Measurements from ENCODE around the gene ATG10.

ATG10 gene

GRCh38 chr5:82164977-82165713 is 193.3 kb downstream of the ATG10 start:
- no peak for DNase-seq (ENCODE audit: low read depth)

- DNase-seq (ENCODE audit: low read depth), result peak; percentile 91
These were observed 194.1 kb downstream of the ATG10 start for GRCh38 chr5:82165740-82166530.

GRCh38 chr5:82167372-82167935 is 195.6 kb downstream of the ATG10 start:
- DNase-seq (ENCODE audit: low read depth), result no peak

- no peak for DNase-seq (ENCODE audit: low read depth)
These were observed 196.5 kb downstream of the ATG10 start for GRCh38 chr5:82168294-82168693.

DNA sequence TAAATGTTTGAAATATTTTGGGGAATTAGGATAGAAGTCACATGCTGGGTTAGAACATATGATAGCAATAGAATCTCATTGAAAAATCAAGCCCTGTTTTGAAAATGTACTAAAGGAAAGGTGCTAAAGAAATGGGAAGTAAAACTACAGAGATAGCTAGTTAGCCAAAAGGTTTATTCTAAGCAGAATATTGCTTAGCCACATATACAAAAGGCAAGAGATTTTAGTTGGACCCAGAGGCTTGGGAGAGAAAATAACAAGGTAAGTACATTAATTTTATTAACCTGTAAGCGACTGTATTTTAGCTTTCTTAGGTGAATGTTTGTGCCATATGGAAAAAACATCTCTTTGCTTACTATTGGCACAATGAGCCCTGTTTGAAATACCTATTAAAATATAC is 198.1 kb downstream of the ATG10 start:
- DNase-seq (ENCODE audit: low read depth), result no peak

DNA sequence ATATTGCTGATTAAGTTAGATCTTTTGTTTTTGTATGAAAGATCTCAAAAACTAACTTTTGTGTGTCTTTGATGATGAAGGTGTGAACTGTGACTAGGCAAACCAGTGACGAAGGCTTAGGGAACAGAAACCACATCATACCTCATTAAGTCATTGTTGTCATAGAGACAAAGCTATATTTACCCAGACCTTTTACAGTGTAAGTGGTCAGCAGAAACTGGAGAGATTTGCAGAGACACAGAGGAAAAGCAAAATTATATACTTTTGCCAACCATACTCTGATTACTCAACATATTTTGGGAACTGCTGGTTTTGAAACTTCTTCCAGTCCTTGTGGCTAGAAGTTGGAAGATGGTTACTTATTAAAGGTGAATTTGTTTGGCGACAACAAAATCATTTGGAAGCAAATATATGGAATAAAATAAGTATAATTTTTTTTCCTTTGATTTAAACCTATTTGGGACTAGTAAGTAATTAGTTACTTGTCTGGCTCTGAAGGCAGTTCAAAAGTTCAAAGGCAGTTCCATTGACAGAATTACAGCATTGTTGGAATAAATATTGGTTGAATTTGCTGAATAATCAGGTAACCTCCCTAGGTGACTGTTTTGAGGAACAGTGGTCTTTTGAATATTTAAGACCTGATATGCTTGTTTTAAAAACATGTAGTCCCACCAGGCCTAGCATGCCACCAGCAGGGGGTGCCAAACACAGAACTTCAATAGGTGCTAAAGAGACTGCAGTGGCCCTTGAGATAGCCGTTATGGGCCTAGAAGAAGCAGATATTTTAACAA is 202.5 kb downstream of the ATG10 start:
- peak; percentile 37 for DNase-seq (ENCODE audit: low read depth)

GRCh38 chr5:82174919-82175219 is 203.0 kb downstream of the ATG10 start:
- DNase-seq (ENCODE audit: low read depth), result no peak

- DNase-seq (ENCODE audit: low read depth), result no peak
These were observed 204.4 kb downstream of the ATG10 start for GRCh38 chr5:82176115-82176814.

- DNase-seq (ENCODE audit: low read depth), result no peak
These were observed 206.6 kb downstream of the ATG10 start for GRCh38 chr5:82178378-82178777.

- no peak for DNase-seq (ENCODE audit: low read depth)
These were observed 210.8 kb downstream of the ATG10 start for GRCh38 chr5:82182662-82183061.

DNA sequence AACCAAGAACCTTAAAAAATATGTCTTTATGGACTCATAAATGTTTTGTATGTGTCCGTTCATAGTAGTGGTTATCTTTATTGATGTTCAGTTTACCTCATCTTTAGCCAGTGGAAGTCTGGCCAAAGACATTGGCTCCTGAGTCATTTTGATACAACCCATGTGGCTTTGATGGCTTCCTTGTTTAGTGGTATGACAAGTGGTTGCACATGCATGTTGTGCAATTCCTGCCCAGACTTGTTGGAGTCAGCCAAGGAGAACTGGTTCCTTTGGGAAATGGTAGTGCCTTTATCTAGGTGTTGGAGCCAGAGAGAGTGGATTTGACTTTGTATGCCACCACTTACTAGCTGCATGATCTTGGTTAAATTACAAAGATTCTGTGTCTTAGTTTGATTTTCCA is 212.0 kb downstream of the ATG10 start:
- no peak for DNase-seq (ENCODE audit: low read depth)

DNA sequence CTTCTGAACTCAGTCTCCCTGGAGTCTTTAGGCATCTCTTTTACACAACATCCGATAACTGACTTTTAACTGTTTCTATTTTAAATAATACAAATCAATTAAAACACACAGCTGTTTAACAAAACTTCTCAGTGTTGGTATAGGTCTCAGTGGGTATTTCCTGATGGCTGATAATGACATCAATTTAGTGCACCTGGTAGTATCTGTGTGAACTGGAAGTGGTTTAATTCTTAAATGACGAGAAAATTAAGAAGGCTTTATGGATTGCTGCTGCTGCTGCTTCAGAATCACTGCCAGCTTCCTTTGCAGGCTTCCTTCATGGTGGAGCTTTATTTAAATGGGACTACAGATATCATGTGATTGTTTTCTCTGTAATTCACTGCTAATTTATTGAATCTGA is 214.0 kb downstream of the ATG10 start:
- DNase-seq (ENCODE audit: low read depth), result no peak

- no peak for DNase-seq (ENCODE audit: low read depth)
These were observed 225.7 kb downstream of the ATG10 start for GRCh38 chr5:82197550-82197949.

DNA sequence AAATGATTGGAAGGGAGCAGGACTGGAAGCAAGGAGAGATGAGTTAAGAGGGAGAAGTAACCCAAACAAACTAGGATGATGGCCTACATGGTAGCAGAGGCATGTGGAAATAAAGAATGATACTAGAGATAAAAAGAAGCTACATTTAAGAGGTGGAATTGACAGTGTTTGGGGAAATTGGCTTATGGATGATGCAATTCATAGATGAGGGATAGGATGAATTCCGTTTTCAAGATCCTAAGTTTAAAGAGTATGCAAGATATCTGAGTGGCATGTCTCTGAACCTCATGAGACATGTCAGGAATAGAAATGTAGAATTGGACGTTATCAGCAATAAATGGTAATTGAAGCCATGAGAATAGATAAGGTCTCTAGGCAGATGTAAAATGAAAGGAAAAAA is 232.7 kb downstream of the ATG10 start:
- DNase-seq (ENCODE audit: low read depth), result no peak

DNA sequence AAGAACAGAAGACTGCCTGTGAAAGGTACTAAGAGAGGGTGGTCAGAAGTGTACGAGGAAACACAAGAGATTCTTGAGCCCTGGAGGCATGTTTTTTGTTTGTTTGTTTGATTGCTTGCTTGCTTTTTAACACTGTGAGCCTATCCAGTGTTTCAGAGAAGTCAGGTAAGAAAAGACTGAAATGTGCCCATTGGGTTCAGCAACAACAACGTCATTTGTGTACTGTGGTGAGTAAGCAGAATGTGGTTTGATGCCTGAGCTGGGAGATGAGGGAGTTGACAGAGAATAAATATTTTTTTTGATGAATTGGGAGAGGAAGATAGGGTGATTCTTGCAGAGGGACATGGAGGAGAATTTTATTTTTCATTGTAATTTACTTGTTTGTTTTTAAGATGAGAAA is 233.2 kb downstream of the ATG10 start:
- no peak for DNase-seq (ENCODE audit: low read depth)

GRCh38 chr5:82208371-82208770 is 236.5 kb downstream of the ATG10 start:
- no peak for DNase-seq (ENCODE audit: low read depth)

GRCh38 chr5:82211855-82212572 is 240.2 kb downstream of the ATG10 start:
- no peak for DNase-seq (ENCODE audit: low read depth)

- no peak for DNase-seq (ENCODE audit: low read depth)
These were observed 246.1 kb downstream of the ATG10 start for GRCh38 chr5:82217917-82218316.

- no peak for DNase-seq (ENCODE audit: low read depth)
These were observed 246.7 kb downstream of the ATG10 start for GRCh38 chr5:82218374-82219156.

- DNase-seq (ENCODE audit: low read depth), result no peak
These were observed 249.2 kb downstream of the ATG10 start for GRCh38 chr5:82221020-82221419.

Data from non-pigmented ciliary epithelial cell (primary cell).